BLaER1 treated with 17β-estradiol and CSF1 and Interleukin-3, amounts not matched to agents 10 nM and 100 nM (cell line): ENCODE data around the gene FITM2.

Experiments
- H3K27ac ChIP-seq, 11 experiments: shearing (Covaris generic); formaldehyde crosslinking; 2 replicates each; pipeline ENCODE4 v1.8.1; 2022
- H3K27me3 ChIP-seq, 11 experiments: shearing (Covaris generic); formaldehyde crosslinking; 2 replicates each; pipeline ENCODE4 v1.8.1; 2022
- H3K36me3 ChIP-seq, 11 experiments: shearing (Covaris generic); formaldehyde crosslinking; 2 replicates each; pipeline ENCODE4 v1.8.1; 2022
- H3K4me1 ChIP-seq, 10 experiments: shearing (Covaris generic); formaldehyde crosslinking; 2 replicates each; pipeline ENCODE4 v1.8.1; 2022
- H3K4me2 ChIP-seq, 11 experiments: shearing (Covaris generic); formaldehyde crosslinking; 2 replicates each; pipeline ENCODE4 v1.8.1; 2022
- H3K4me3 ChIP-seq, 10 experiments: shearing (Covaris generic); formaldehyde crosslinking; 2 replicates each; pipeline ENCODE4 v1.8.1; 2022
- H3K9ac ChIP-seq, 11 experiments: shearing (Covaris generic); formaldehyde crosslinking; 2 replicates each; pipeline ENCODE4 v1.8.1; 2022
- H3K9me3 ChIP-seq, 11 experiments: shearing (Covaris generic); formaldehyde crosslinking; replicated peaks in 1 of 11; 2 replicates each; pipeline ENCODE4 v1.8.1; 2022
- H4K20me1 ChIP-seq, 11 experiments: shearing (Covaris generic); formaldehyde crosslinking; 2 replicates each; pipeline ENCODE4 v1.8.1; 2022
- Cebpa-rat ChIP-seq, 11 experiments: shearing (Covaris generic); IDR thresholded peaks; 2 replicates each; pipeline ENCODE4 v1.8.1; 2022

FITM2 gene

DNA sequence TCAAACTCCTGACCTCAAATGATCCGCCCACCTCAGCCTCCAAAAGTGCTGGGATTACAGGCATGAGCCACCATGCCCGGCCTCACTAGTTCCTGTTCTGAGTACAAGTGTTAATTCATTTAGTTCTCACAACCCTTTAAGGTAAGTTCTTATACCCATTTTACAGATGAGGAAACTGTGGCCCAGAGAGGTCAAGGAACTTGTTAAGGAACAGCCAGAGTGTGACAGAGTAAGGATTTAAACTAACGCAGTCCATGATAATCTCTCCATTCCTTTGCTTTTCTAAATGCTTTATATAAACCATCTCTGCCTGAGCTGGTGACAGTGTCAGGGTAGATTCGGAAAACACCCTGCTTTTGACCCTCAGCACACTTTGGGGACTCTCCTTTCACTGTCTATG lies 13.3 kb downstream of the FITM2 start:
- Histone ChIP-seq H3K27me3 (no peaks in the 10 kb centered on the region), H3K27ac (no peak overlapping the region), H3K4me3 (no peak overlapping the region), H3K9me3 (no peaks in the 10 kb centered on the region), H4K20me1 (peaks cover 0 to 9% (median 3%) of the 10 kb centered on the region in 11 experiments; a peak in 4 of 22 replicates), H3K4me2 (no peak overlapping the region), H3K36me3 (peaks cover 0 to 3% (median 0%) of the 10 kb centered on the region in 11 experiments; a peak in 1 of 22 replicates), H3K4me1 (0 out of 20 replicates have a peak, but pooled peaks cover 0 to 4% (median 0%) of the 10 kb centered on the region in 10 experiments), H3K9ac (no peak overlapping the region)
- TF ChIP-seq Cebpa-rat (IDR thresholded peaks at IDR 0.05) = no peak

DNA sequence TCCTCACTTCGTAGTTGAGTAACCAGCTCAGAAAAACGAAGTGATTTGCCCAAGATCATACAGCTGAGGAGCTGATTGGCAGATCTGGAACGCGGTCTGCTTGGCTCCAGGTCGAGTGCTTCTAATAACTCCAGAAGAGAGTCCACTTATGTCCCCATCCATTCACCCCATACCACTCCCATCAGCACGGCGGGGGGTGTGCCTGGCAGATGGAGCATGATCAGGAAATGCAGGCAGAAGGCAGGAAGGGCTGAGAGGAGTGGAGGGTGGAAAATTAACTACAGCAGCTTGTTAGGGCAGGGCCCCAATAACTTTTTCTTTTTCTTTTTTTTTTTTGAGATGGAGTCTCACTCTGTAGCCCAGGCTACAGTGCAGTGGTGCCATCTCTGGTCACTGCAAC lies 15.0 kb downstream of the FITM2 start:
- H3K9ac ChIP-seq = no peak overlapping the region
- H3K4me1 ChIP-seq = 0 out of 20 replicates have a peak, but pooled peaks cover 0 to 4% (median 0%) of the 10 kb centered on the region in 10 experiments
- H3K9me3 ChIP-seq = no peaks in the 10 kb centered on the region
- no peaks in the 10 kb centered on the region for H3K27me3 ChIP-seq
- H3K27ac ChIP-seq = no peak overlapping the region
- H3K4me3 ChIP-seq = no peak overlapping the region
- no peak for TF ChIP-seq Cebpa-rat (IDR thresholded peaks at IDR 0.05)
- no peaks in the 10 kb centered on the region; a peak in 1 of 22 replicates for H3K36me3 ChIP-seq
- no peak overlapping the region for H3K4me2 ChIP-seq
- H4K20me1 ChIP-seq = peaks cover 0 to 4% (median 0%) of the 10 kb centered on the region in 11 experiments; a peak in 3 of 22 replicates

DNA sequence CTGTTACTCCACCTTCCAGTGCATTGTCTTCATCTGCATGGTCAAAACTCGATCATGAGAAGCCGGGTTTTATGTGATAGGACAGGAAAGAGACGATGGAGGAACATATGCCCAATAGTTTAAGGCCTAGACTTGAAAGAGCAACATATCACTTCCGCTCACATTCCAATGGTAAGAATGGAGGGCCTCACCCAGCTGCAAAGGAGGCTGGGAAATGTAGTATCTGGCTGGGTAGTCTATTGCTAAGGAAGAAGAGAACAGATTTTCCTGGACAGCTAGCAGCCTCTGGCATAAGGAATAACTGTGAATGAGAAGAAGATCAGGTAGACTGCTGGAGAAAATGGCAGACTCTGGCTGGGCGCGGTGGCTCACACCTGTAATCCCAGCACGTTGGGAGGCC lies 19.2 kb downstream of the FITM2 start:
- peaks cover 12 to 17% (median 15%) of the 10 kb centered on the region in 11 experiments; a peak in 20 of 22 replicates for H3K9me3 ChIP-seq
- H3K9ac ChIP-seq = no peak overlapping the region
- H3K4me2 ChIP-seq = no peak overlapping the region
- 0 out of 20 replicates have a peak, but pooled peaks cover 0 to 4% (median 0%) of the 10 kb centered on the region in 10 experiments for H3K4me1 ChIP-seq
- H3K4me3 ChIP-seq = no peak overlapping the region
- H3K27ac ChIP-seq = no peak overlapping the region
- peaks cover 0 to 12% (median 7%) of the 10 kb centered on the region in 11 experiments; a peak in 5 of 22 replicates for H3K36me3 ChIP-seq
- peaks cover 0 to 4% (median 0%) of the 10 kb centered on the region in 11 experiments; a peak in 2 of 22 replicates for H4K20me1 ChIP-seq
- TF ChIP-seq Cebpa-rat (IDR thresholded peaks at IDR 0.05) = no peak
- H3K27me3 ChIP-seq = no peaks in the 10 kb centered on the region

DNA sequence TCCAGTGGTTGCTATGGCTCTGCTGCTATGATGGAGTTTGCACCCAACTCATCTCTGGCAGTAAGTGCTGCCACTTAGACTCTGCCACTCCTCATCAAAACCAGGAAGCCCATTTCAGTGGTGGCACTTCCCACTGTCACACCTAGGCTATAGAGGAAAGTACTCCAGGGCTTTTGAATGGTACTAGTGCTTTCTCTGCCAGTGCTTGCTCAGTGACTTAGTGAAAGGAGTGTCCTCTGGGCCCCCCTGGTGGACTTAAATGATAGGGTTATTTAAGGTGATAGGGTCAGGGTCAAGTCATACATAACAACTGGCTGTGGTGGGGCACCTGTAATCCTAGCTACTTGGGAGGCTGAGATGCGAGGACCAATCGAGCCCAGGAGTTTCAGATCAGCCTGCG lies 22.8 kb downstream of the FITM2 start:
- Histone ChIP-seq H3K27me3 (no peaks in the 10 kb centered on the region), H4K20me1 (no peaks in the 10 kb centered on the region), H3K36me3 (peaks cover 0 to 12% (median 7%) of the 10 kb centered on the region in 11 experiments; a peak in 5 of 22 replicates), H3K4me2 (no peak overlapping the region), H3K27ac (no peak overlapping the region), H3K9ac (no peak overlapping the region), H3K4me1 (no peaks in the 10 kb centered on the region), H3K9me3 (peaks cover 12 to 17% (median 15%) of the 10 kb centered on the region in 11 experiments; a peak in 20 of 22 replicates), H3K4me3 (no peak overlapping the region)
- no peak for TF ChIP-seq Cebpa-rat (IDR thresholded peaks at IDR 0.05)

DNA sequence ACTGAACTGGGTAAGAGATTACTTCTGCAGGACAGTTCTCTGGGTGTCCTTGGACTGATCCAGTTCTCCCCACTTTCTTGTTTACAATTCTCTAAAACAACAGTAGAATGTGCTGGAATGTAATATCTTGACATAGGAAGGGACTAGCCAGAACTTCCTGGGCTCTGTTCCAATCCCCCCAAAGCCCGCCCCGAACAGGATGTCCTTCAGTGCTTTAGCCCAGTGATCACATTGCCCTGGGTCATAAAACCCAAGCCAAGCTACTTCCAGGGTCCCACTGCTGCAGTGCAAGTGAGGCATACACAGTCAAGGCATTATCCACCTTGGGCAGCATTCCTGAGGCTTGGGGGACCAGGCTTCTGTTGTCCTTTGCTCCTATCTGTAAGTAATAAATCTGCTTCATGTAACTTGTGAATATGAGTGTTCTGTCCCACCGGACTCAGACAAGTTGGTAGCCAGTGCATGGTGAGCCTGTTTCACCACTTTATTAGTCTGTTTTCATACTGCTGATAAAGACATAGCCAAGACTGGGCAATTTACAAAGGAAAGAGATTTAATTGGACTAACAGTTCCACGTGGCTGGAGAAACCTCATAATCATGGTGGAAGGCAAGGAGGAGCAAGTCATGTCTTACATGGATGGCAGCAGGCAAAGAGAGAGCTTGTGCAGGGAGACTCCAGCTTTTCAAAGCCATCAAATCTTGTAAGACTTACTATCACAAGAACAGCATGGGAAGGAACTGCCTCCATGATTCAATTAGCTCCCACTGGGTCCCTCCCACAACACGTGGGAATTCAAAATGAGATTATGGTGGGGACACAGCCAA lies 23.5 kb downstream of the FITM2 start:
- no peaks in the 10 kb centered on the region for H4K20me1 ChIP-seq
- no peak overlapping the region for H3K27ac ChIP-seq
- H3K9me3 ChIP-seq = peaks cover 12 to 17% (median 15%) of the 10 kb centered on the region in 11 experiments; a peak in 20 of 22 replicates
- no peak for TF ChIP-seq Cebpa-rat (IDR thresholded peaks at IDR 0.05)
- H3K36me3 ChIP-seq = peaks cover 0 to 12% (median 7%) of the 10 kb centered on the region in 11 experiments; a peak in 5 of 22 replicates
- no peaks in the 10 kb centered on the region for H3K27me3 ChIP-seq
- no peak overlapping the region for H3K4me2 ChIP-seq
- no peaks in the 10 kb centered on the region for H3K4me1 ChIP-seq
- no peak overlapping the region for H3K4me3 ChIP-seq
- no peak overlapping the region for H3K9ac ChIP-seq

DNA sequence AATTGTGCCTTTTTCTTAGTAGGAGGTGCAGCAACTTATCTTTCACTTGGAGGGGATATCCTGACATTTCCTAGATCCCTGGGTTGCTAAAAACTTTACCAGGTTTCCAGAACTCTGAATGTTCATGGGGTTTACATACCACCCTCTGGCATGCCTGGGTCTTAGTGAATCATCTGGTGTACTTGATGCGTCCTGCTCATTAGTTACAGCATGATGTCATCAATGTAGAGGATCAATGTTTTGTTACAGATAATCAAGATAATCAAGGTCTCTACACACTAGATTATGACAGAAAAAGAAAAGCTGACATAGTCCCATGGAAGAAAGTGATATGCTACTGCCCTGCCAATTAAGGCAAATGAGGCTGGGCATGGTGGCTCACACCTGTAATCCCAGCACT lies 27.0 kb downstream of the FITM2 start:
- H4K20me1 ChIP-seq = no peaks in the 10 kb centered on the region
- peaks cover 12 to 17% (median 15%) of the 10 kb centered on the region in 11 experiments; a peak in 20 of 22 replicates for H3K9me3 ChIP-seq
- H3K4me2 ChIP-seq = no peak overlapping the region
- H3K27me3 ChIP-seq = no peaks in the 10 kb centered on the region
- H3K9ac ChIP-seq = no peak overlapping the region
- H3K36me3 ChIP-seq = peaks cover 0 to 12% (median 7%) of the 10 kb centered on the region in 11 experiments; a peak in 5 of 22 replicates
- no peak overlapping the region for H3K27ac ChIP-seq
- H3K4me1 ChIP-seq = no peaks in the 10 kb centered on the region
- TF ChIP-seq Cebpa-rat (IDR thresholded peaks at IDR 0.05) = no peak
- H3K4me3 ChIP-seq = no peak overlapping the region

DNA sequence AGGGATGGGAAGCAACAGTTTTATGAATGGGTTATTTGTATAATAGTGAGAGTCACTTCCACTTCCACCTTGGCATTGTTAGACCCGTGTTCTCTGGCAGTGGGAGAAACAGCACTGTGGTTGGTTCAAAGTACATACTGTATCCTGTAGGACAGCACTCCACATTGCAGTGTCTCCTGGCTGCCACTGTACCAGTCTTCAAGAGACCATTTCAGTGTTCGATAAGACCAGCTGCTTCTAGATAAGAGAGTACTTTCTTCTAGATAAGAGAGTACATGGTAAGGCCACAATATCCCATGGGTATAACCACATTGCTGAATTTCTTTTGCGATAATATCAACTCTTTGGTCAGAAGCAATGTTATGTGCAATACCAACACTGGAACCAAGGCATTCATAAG lies 28.8 kb downstream of the FITM2 start:
- H3K27ac ChIP-seq = no peak overlapping the region
- H3K4me3 ChIP-seq = no peak overlapping the region
- H3K9me3 ChIP-seq = peaks cover 0 to 2% (median 0%) of the 10 kb centered on the region in 11 experiments; a peak in 3 of 22 replicates
- H3K4me2 ChIP-seq = no peak overlapping the region
- no peaks in the 10 kb centered on the region for H3K4me1 ChIP-seq
- H3K9ac ChIP-seq = no peak overlapping the region
- no peaks in the 10 kb centered on the region for H4K20me1 ChIP-seq
- no peaks in the 10 kb centered on the region for H3K27me3 ChIP-seq
- no peaks in the 10 kb centered on the region for H3K36me3 ChIP-seq
- no peak for TF ChIP-seq Cebpa-rat (IDR thresholded peaks at IDR 0.05)

DNA sequence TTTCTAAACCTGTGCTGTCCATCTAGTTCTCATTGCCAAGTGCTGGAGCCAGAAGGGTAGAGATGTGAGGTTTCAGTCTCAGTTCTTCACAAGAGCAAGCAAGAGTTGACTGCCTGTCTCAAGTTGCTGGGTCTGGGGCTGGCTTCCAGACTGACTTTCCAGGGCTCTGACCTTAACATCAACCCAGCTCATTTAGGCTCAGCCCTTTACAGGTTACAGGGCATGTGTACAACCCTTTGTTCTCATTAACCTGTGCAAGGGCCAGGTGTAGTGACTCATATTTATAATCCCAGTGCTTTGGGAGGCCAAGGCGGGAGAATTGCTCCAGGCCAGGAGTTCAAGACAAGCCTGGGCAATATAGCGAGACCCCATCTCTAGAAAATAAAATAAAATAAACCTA lies 30.6 kb downstream of the FITM2 start:
- Histone ChIP-seq H3K4me3 (no peak overlapping the region), H3K4me1 (no peaks in the 10 kb centered on the region; a peak in 1 of 20 replicates), H3K27ac (no peak overlapping the region), H4K20me1 (no peaks in the 10 kb centered on the region), H3K9ac (no peak overlapping the region), H3K36me3 (no peaks in the 10 kb centered on the region), H3K27me3 (no peaks in the 10 kb centered on the region), H3K9me3 (no peaks in the 10 kb centered on the region), H3K4me2 (no peak overlapping the region)
- no peak for TF ChIP-seq Cebpa-rat (IDR thresholded peaks at IDR 0.05)

DNA sequence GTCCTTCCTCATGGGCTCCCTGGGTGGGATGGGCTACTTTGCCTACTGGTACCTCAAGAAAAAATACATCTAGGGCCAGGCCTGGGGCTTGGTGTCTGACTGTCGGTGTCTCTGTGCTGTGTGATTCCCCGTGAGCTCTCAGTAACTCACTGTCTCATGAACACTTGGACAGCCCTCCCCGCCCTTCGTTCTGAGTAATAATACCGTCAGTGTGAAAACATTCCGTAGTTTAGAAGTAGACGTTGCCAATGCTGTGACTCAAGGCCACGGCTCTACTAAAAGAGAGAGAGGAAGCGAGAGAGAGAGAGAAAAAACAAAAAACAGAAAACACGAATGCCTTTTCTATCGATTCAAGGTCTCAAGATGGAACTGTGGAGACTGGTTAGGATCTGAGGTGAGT lies 31.8 kb downstream of the FITM2 start:
- Histone ChIP-seq H3K4me3 (no peak overlapping the region), H3K9me3 (no peaks in the 10 kb centered on the region), H3K36me3 (no peaks in the 10 kb centered on the region), H3K4me2 (no peak overlapping the region), H3K4me1 (no peaks in the 10 kb centered on the region; a peak in 1 of 20 replicates), H3K9ac (no peak overlapping the region), H3K27ac (no peak overlapping the region), H4K20me1 (no peaks in the 10 kb centered on the region), H3K27me3 (no peaks in the 10 kb centered on the region)
- no peak for TF ChIP-seq Cebpa-rat (IDR thresholded peaks at IDR 0.05)
